ENCODE measurements around the gene PRRC2A.

The PRRC2A gene

DNA sequence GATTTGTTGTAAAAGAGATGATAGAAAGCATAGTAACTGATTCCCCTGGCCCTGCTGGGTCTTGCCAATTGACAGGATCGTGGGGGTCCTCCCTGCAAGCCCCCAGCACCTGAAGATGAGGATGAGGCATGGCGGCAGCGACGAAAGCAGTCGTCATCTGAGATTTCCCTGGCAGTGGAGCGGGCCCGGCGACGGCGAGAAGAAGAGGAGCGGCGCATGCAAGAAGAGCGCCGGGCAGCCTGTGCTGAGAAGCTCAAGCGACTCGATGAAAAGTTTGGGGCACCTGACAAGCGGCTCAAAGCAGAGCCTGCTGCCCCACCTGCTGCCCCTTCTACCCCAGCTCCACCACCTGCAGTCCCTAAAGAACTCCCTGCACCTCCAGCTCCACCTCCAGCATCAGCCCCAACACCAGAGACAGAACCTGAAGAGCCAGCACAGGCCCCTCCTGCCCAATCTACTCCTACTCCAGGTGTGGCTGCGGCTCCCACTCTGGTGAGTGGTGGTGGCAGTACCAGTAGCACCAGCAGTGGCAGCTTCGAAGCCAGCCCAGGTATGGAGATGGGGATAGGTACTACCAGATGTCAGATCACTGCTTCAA, 7.3 kb downstream of the PRRC2A start:
- no peak overlapping the region for H3K4me3 ChIP-seq (ENCODE audit: low read length)
- TF ChIP-seq, protein P1, sequence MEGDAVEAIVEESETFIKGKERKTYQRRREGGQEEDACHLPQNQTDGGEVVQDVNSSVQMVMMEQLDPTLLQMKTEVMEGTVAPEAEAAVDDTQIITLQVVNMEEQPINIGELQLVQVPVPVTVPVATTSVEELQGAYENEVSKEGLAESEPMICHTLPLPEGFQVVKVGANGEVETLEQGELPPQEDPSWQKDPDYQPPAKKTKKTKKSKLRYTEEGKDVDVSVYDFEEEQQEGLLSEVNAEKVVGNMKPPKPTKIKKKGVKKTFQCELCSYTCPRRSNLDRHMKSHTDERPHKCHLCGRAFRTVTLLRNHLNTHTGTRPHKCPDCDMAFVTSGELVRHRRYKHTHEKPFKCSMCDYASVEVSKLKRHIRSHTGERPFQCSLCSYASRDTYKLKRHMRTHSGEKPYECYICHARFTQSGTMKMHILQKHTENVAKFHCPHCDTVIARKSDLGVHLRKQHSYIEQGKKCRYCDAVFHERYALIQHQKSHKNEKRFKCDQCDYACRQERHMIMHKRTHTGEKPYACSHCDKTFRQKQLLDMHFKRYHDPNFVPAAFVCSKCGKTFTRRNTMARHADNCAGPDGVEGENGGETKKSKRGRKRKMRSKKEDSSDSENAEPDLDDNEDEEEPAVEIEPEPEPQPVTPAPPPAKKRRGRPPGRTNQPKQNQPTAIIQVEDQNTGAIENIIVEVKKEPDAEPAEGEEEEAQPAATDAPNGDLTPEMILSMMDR (conservative IDR thresholded peaks at IDR 0.05; ENCODE audit: low read depth, low read length) = no peak
- no peak for DNase-seq (ENCODE audit: low read depth)

DNA sequence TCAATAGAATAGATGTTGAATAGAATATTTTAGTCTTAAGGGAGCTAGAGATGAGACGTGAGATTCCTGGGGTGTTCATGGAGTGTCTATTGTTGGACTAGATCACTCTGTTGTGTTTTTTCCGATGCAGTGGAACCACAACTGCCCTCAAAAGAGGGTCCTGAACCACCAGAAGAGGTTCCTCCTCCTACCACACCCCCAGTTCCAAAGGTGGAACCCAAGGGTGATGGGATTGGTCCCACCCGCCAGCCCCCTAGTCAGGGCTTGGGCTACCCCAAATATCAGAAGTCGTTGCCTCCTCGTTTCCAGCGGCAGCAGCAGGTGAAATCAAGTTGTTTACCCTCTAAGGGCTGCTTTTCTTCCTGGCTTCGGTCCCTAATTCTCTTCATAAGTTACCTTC, 8.5 kb downstream of the PRRC2A start:
- no peak for DNase-seq (ENCODE audit: low read depth)
- H3K4me3 ChIP-seq (ENCODE audit: low read length) = no peak overlapping the region
- TF ChIP-seq, protein P1 (conservative IDR thresholded peaks at IDR 0.05; ENCODE audit: low read depth, low read length) = no peak

DNA sequence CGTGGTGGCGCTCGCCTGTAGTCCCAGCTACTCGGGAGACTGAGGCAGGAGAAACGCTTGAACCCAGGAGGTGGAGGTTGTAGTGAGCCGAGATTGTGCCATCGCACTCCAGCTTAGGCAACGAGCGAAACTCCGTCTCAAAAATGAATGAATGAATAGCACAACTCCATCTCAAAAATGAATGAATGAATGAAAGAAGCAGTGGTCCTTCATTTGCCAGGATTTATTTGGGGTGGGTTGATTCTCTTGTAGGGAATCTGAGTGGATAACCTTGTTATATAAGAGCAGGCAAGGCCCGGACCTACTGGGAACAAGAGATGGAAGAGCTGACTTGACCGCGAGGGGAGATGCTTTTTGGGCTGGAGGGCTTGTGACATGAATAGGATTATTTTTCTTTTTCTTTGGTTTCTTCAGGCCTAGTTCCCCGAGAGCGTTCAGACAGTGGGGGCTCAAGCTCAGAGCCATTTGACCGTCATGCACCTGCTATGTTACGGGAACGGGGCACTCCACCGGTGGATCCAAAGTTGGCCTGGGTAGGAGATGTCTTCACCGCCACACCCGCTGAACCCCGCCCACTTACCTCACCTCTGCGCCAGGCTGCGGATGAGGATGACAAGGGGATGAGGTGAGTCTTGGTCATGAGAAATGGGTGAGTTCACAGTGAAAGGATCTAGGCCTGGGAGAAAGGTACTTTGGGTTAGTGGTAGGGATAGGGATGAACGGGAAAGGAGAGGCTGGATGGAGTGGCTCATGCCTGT, 9.8 kb downstream of the PRRC2A start:
- TF ChIP-seq, protein P1 (conservative IDR thresholded peaks at IDR 0.05; ENCODE audit: low read depth, low read length) = no peak
- DNase-seq (ENCODE audit: low read depth) = no peak
- no peak overlapping the region for H3K4me3 ChIP-seq (ENCODE audit: low read length)

DNA sequence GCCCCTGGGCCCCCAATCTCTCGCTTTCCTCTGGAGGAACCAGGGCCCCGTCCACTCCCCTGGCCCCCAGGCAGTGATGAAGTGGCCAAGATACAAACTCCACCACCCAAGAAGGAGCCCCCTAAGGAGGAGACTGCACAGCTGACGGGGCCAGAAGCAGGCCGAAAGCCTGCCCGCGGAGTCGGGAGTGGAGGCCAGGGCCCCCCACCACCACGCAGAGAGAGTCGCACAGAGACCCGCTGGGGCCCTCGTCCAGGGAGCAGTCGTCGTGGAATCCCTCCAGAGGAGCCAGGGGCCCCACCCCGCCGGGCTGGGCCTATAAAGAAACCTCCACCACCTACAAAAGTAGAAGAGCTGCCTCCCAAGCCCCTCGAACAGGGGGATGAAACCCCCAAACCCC, 10.7 kb downstream of the PRRC2A start:
- no peak overlapping the region for H3K4me3 ChIP-seq (ENCODE audit: low read length)

DNA sequence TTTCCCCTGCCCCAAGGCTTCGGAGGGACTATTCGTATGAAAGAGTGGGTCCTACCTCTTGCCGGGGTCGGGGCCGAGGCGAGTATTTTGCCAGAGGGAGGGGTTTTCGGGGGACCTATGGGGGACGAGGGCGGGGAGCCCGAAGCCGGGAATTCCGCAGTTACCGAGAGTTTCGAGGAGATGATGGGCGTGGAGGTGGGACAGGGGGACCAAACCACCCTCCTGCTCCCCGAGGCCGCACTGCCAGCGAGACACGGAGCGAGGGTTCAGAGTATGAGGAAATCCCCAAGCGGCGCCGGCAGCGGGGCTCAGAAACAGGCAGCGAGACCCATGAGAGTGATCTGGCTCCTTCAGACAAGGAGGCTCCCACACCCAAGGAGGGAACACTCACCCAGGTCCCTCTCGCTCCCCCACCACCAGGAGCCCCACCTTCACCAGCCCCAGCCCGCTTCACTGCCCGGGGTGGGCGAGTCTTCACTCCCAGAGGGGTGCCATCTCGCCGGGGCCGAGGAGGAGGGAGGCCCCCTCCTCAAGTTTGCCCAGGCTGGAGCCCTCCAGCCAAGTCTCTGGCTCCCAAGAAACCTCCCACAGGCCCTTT, 11.3 kb downstream of the PRRC2A start:
- no peak for DNase-seq (ENCODE audit: low read depth)
- TF ChIP-seq, protein P1 (conservative IDR thresholded peaks at IDR 0.05; ENCODE audit: low read depth, low read length) = no peak
- H3K4me3 ChIP-seq (ENCODE audit: low read length) = no peak overlapping the region

More for the DNA sequence above, 10.7 kb downstream of the PRRC2A start:
- TF ChIP-seq, protein P1 (conservative IDR thresholded peaks at IDR 0.05; ENCODE audit: low read depth, low read length) = no peak
- no peak for DNase-seq (ENCODE audit: low read depth)

DNA sequence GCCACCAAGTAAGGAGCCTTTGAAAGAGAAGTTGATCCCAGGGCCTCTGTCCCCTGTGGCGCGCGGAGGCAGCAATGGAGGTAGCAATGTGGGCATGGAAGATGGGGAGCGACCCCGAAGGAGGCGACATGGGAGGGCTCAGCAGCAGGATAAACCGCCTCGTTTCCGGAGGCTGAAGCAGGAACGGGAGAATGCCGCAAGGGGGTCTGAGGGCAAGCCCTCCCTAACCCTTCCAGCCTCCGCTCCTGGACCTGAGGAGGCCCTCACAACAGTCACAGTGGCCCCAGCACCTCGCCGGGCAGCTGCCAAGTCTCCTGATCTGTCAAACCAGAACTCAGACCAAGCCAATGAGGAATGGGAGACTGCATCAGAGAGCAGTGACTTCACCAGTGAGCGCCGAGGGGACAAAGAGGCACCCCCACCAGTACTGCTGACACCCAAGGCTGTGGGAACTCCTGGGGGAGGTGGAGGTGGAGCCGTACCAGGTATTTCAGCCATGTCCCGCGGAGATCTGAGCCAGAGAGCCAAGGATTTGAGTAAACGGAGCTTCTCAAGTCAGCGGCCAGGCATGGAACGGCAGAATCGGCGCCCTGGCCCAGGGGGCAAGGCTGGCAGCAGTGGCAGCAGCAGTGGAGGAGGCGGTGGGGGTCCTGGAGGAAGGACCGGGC, 11.9 kb downstream of the PRRC2A start:
- H3K4me3 ChIP-seq (ENCODE audit: low read length) = no peak overlapping the region
- no peak for DNase-seq (ENCODE audit: low read depth)
- TF ChIP-seq, protein P1 (conservative IDR thresholded peaks at IDR 0.05; ENCODE audit: low read depth, low read length) = no peak
